Caco-2 (cell line): ENCODE measurements around the gene MBP. TPM values are rescaled to one million over a fixed set of nuclear protein-coding genes. Genes with fewer than 3 reads are reported as not detected.

Experiments
- BruUV-seq: library from RNA; stranded (reverse); fragments of 400-500 nt; replicated peaks from 2 replicates; lab custom pipeline; 2021; lab: Mats Ljungman, UMichigan
- CTCF ChIA-PET: fragments of 300-600 bp; sonication (Branson Sonifier 250); formaldehyde crosslinking; loops from one replicate; lab custom pipeline; 2022; ENCODE audit warnings: antibody characterized with exemption; lab: Charles Lee
- POLR2A ChIA-PET: fragments of 300-600 bp; sonication (Branson Sonifier 250); formaldehyde crosslinking; loops from one replicate; lab custom pipeline; 2022; ENCODE audit warnings: antibody characterized with exemption; lab: Charles Lee
- DNase-seq, 2 experiments: peaks; one replicate each; pipeline versions ENCODE4 v3.0.0 to v3.0.0-alpha.2; 2020 to 2022
- H3K27me3 ChIP-seq: replicated peaks from 2 replicates; pipeline ENCODE4 v1.6.0; 2011; ENCODE audit warnings: low read length; ENCODE audit not compliant: control insufficient read depth, insufficient read depth
- H3K36me3 ChIP-seq: 2 replicates; pipeline ENCODE4 v1.5.1; 2011; ENCODE audit warnings: low read length; ENCODE audit not compliant: control insufficient read depth, insufficient read depth
- H3K4me1 ChIP-seq: fragments of 250-450 bp; sonication (Bioruptor Pico); 2 replicates; pipeline ENCODE4 v1.5.1; 2020; ENCODE audit warnings: mild to moderate bottlenecking
- H3K4me3 ChIP-seq: 2 replicates; pipeline ENCODE4 v1.5.1; 2011; ENCODE audit warnings: low read depth, mild to moderate bottlenecking, control low read depth, low read length
- H3K9me3 ChIP-seq: fragments of 250-450 bp; sonication (Bioruptor Pico); 2 replicates; pipeline ENCODE4 v1.5.1; 2020; ENCODE audit warnings: mild to moderate bottlenecking, moderate library complexity
- H3K27ac Mint-ChIP-seq: one replicate; pipeline ENCODE4 v1.8.0; 2022; ENCODE audit warnings: mixed read lengths; ENCODE audit not compliant: unreplicated experiment
- H3K27me3 Mint-ChIP-seq: one replicate; pipeline ENCODE4 v1.8.0; 2022; ENCODE audit warnings: mixed read lengths; ENCODE audit not compliant: insufficient read depth, unreplicated experiment
- H3K36me3 Mint-ChIP-seq: one replicate; pipeline ENCODE4 v1.8.0; 2022; ENCODE audit warnings: mild to moderate bottlenecking, mixed read lengths; ENCODE audit not compliant: insufficient read depth, unreplicated experiment
- H3K4me1 Mint-ChIP-seq: one replicate; pipeline ENCODE4 v1.8.0; 2022; ENCODE audit warnings: low read depth, mixed read lengths; ENCODE audit not compliant: unreplicated experiment
- H3K4me3 Mint-ChIP-seq: one replicate; pipeline ENCODE4 v1.8.0; 2022; ENCODE audit warnings: mild to moderate bottlenecking, moderate library complexity, mixed read lengths; ENCODE audit not compliant: unreplicated experiment
- H3K9me3 Mint-ChIP-seq: one replicate; pipeline ENCODE4 v1.8.0; 2022; ENCODE audit warnings: mixed read lengths; ENCODE audit not compliant: unreplicated experiment
- intact Hi-C: fragments of 100-400 bp; cut with micrococcal nuclease; formaldehyde crosslinking; loops from one replicate; pipeline ENCODE4 v1.10.0; 2022; ENCODE audit not compliant: unreplicated experiment
- total RNA-seq: library from RNA; stranded (reverse); gene quantifications from 2 replicates; pipeline ENCODE4 v1.2.3, GENCODE V29; 2022
- TF ChIP-seq, protein P1 (sequence below), 2 experiments: fragments of 200-600 bp in 1 of 2; IDR thresholded peaks; 1 replicate in 1 of 2; 2 replicates in 1 of 2; pipeline versions ENCODE4 v1.5.1 to v1.8.0; 2011 to 2022; ENCODE audit warnings: antibody characterized with exemption in 1 of 2, control low read depth in 1 of 2, inconsistent platforms in 1 of 2, low read depth in 1 of 2, low read length in 1 of 2, mild to moderate bottlenecking in 1 of 2, moderate library complexity in 1 of 2; ENCODE audit not compliant: insufficient read depth in 1 of 2, severe bottlenecking in 1 of 2, unreplicated experiment in 1 of 2

MBP gene
- total RNA-seq, 1 experiment from 2014 or later = 11.4 TPM

DNA sequence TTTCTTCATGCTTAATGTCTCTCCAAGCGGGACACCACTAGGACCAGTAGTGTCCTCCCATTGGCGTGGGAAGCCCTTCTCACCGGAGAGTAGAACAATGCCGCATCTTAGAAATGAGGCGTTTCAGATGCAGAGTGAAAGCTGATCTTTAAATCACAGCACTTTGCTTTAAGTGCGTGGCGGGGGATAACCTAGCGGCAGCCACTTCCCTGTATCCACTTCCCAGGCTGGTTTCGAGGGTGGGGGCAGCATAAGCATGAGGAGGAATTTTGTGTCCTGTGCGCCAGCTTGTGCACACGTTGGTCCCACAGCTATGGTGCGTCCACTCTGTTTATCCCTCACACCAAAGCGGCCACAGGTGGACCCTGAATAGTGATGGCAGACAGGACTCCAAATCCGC lies 63.1 kb downstream of the MBP start:
- TF ChIP-seq, protein P1, sequence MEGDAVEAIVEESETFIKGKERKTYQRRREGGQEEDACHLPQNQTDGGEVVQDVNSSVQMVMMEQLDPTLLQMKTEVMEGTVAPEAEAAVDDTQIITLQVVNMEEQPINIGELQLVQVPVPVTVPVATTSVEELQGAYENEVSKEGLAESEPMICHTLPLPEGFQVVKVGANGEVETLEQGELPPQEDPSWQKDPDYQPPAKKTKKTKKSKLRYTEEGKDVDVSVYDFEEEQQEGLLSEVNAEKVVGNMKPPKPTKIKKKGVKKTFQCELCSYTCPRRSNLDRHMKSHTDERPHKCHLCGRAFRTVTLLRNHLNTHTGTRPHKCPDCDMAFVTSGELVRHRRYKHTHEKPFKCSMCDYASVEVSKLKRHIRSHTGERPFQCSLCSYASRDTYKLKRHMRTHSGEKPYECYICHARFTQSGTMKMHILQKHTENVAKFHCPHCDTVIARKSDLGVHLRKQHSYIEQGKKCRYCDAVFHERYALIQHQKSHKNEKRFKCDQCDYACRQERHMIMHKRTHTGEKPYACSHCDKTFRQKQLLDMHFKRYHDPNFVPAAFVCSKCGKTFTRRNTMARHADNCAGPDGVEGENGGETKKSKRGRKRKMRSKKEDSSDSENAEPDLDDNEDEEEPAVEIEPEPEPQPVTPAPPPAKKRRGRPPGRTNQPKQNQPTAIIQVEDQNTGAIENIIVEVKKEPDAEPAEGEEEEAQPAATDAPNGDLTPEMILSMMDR (IDR thresholded peaks at IDR 0.05; ENCODE audit: insufficient read depth in 1 of 2, low read depth in 1 of 2, low read length in 1 of 2, severe bottlenecking in 1 of 2, unreplicated experiment in 1 of 2) = no peak
- DNase-seq = no peak
- no TSS peak for BruUV-seq
- H3K36me3 Mint-ChIP-seq = no peaks in the 10 kb centered on the region
- no peak overlapping the region for H3K27ac Mint-ChIP-seq
- intact Hi-C loops = no loop called here
- CTCF ChIA-PET = interaction anchor here (0.6 kb wide), 1 partner anchor 63 kb away, joined by 4 read pairs; the partner anchor contains the start of gene MBP
- H3K4me3 ChIP-seq = no peak overlapping the region
- no peaks in the 10 kb centered on the region for H3K27me3 Mint-ChIP-seq
- H3K9me3 Mint-ChIP-seq = no peaks in the 10 kb centered on the region
- H3K9me3 ChIP-seq = no peaks in the 10 kb centered on the region
- H3K36me3 ChIP-seq = no peaks in the 10 kb centered on the region; the same call in 1 of the 2 replicates
- H3K4me3 Mint-ChIP-seq = no peak overlapping the region
- no peaks in the 10 kb centered on the region for H3K4me1 Mint-ChIP-seq
- H3K4me1 ChIP-seq = no peaks in the 10 kb centered on the region
- POLR2A ChIA-PET = no interaction called here
- H3K27me3 ChIP-seq = no peaks in the 10 kb centered on the region

DNA sequence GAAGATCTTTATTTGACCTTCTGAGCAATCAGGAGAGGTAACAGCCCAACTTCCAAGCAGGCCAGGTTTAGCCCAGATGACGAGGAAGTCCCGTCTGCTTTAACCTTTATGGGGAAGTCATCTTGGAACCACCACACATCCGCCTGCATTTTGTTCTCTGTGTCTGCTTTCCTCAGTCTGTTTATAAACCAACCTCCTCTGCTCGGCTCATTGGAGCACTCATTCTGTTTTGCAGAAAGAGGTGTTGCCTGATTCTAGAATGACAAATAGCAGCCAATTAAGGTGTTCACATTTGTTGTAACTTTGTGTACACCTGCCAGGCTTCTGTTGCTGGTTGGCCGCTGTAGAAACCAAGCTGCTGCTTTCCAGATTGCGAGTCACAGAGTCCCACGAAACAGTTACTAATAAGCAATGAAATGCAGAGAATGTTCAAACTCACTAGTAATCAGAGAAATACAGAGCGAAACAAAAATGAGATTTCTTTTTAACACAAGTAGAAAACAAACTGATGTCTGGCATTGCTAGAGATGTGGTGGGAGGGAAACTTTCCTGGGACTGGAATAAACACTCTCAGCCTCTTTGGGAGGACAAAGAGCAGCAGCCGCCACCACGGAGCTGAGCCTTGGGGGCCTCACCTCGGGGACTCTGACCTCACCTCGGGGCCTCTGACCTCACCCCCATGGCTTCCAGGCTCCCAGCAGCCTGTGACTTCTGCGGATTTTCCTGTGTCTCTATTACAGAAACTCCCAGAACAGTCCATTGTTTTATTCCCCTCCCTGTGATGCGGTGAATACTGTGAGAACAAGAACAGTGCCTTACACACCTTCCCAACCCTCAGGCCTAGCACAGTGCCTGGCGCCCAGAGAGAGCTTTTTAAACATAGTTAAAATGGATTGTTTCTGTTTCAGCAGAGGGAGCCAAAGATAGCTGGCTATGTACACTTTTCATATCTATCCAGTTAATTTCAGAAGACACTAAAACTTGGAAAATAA lies 64.0 kb downstream of the MBP start:
- ChIA-PET CTCF (no interaction called here), POLR2A (no interaction called here)
- Mint-ChIP-seq H3K9me3 (no peaks in the 10 kb centered on the region), H3K27me3 (no peaks in the 10 kb centered on the region), H3K4me3 (no peak overlapping the region), H3K27ac (no peak overlapping the region), H3K4me1 (no peaks in the 10 kb centered on the region), H3K36me3 (no peaks in the 10 kb centered on the region)
- BruUV-seq = no TSS peak
- H3K4me1 ChIP-seq = no peaks in the 10 kb centered on the region
- no peak for DNase-seq
- intact Hi-C loops = no loop called here
- no peaks in the 10 kb centered on the region for H3K9me3 ChIP-seq
- H3K36me3 ChIP-seq = no peaks in the 10 kb centered on the region; the same call in 1 of the 2 replicates
- TF ChIP-seq, protein P1 (IDR thresholded peaks at IDR 0.05; ENCODE audit: insufficient read depth in 1 of 2, low read depth in 1 of 2, low read length in 1 of 2, severe bottlenecking in 1 of 2, unreplicated experiment in 1 of 2) = no peak
- no peaks in the 10 kb centered on the region for H3K27me3 ChIP-seq
- H3K4me3 ChIP-seq = no peak overlapping the region

DNA sequence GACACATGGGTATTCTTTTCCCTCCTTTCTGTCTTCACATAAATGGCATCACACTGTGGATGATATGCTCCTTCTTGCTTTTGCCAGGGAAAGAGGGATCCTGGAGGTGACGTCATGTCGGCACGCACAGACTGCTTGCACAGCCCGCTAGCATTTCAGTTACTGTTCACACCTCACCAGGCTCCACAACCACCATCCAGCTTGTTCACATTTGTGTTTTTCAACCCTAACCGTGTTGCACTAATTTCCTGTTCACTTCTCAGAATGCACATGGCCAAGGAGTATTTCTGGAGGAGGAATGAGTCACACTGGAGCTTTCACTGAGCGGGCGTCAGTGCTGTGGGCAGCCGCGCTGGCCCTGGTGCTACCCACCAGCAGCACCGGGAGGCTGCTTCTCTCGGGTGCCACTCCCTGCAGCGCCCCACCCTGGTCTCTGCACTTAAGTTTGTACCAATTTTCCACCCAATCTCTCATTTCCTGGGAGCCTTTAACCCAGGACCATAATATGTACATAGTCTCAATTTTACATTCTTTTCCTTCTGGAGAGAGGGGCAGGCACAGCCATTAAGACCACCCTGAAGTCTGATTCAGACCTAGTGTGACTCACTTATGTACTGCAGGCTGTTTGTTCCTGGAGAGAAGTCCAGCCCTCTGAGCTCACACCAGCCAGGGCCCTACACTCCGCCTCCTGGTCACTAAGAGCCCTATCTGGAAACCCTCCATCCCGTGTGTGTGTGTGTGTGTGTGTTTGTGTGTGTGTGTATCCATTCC lies 65.1 kb downstream of the MBP start:
- Histone ChIP-seq H3K4me1 (no peaks in the 10 kb centered on the region), H3K36me3 (no peaks in the 10 kb centered on the region; the same call in 1 of the 2 replicates), H3K9me3 (no peaks in the 10 kb centered on the region), H3K4me3 (no peak overlapping the region), H3K27me3 (no peaks in the 10 kb centered on the region)
- TF ChIP-seq, protein P1 (IDR thresholded peaks at IDR 0.05; ENCODE audit: insufficient read depth in 1 of 2, low read depth in 1 of 2, low read length in 1 of 2, severe bottlenecking in 1 of 2, unreplicated experiment in 1 of 2) = no peak
- no peak for DNase-seq
- no peaks in the 10 kb centered on the region for H3K27me3 Mint-ChIP-seq
- no peaks in the 10 kb centered on the region for H3K36me3 Mint-ChIP-seq
- no peaks in the 10 kb centered on the region for H3K9me3 Mint-ChIP-seq
- BruUV-seq = no TSS peak
- no peak overlapping the region for H3K4me3 Mint-ChIP-seq
- POLR2A ChIA-PET = no interaction called here
- intact Hi-C loops = no loop called here
- H3K4me1 Mint-ChIP-seq = no peaks in the 10 kb centered on the region
- CTCF ChIA-PET = no interaction called here
- no peak overlapping the region for H3K27ac Mint-ChIP-seq
